Measurements from ENCODE around the gene NCOA3.

DNA sequence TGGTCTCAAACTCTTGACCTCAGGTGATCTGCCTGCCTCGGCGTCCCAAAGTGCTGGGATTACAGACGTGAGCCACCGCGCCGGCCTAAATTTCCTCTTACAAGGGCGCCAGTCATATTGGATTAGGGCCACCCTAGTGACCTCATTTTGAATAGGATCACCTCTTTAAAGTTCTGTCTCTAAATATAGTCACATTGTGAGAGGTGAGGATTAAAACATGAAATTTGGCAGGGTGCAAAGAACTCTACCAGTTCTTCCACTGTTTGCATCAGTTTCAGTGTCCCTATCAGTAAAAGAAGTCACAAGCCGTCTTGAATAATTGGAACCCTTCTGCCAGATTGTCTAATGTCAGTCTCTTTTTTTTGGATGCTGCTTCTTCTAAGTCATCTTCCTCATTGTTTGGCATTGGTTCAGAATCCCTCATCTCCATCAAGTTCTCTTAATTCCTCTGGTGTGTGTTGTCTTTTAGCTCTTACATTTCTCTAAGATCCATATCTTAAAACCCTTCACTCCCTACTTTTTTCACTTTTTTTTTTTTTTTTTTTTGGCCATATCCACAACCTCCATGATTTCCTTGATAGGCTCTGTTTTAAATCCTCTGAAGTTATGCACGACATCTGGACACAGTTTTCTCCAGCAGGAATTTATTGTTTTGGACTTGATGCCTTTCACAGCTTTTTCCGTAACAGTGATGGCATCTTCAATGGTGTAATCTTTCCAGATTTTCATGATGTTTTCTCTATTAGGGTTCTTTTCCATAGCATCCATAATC is 56.8 kb downstream of the NCOA3 start:
- TF ChIP-seq POLR2AphosphoS5 (IDR thresholded peaks at IDR 0.05): peak in 3 of 4 donors; percentile 16 to 65 (median 63)
- no peak for TF ChIP-seq POLR2A (IDR thresholded peaks at IDR 0.05)
- TF ChIP-seq, protein P1, sequence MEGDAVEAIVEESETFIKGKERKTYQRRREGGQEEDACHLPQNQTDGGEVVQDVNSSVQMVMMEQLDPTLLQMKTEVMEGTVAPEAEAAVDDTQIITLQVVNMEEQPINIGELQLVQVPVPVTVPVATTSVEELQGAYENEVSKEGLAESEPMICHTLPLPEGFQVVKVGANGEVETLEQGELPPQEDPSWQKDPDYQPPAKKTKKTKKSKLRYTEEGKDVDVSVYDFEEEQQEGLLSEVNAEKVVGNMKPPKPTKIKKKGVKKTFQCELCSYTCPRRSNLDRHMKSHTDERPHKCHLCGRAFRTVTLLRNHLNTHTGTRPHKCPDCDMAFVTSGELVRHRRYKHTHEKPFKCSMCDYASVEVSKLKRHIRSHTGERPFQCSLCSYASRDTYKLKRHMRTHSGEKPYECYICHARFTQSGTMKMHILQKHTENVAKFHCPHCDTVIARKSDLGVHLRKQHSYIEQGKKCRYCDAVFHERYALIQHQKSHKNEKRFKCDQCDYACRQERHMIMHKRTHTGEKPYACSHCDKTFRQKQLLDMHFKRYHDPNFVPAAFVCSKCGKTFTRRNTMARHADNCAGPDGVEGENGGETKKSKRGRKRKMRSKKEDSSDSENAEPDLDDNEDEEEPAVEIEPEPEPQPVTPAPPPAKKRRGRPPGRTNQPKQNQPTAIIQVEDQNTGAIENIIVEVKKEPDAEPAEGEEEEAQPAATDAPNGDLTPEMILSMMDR (IDR thresholded peaks at IDR 0.05): no peak
- no peak for TF ChIP-seq EP300 (IDR thresholded peaks at IDR 0.05)
